IMR-90 (cell line): ENCODE measurements around the gene MTHFS. TPM values are rescaled to one million over a fixed set of nuclear protein-coding genes. Genes with fewer than 3 reads are reported as not detected.
A peak's percentile ranks its signal among the peaks of the same experiment; 100 is the strongest.

Source experiments
- ATAC-seq: fragments of 200-7000 bp; cut with Tn5 transposase; 2 replicates; pipeline ENCODE4 v1.9.1; 2020; ENCODE audit warnings: low read depth, mild to moderate bottlenecking, moderate library complexity
- BruUV-seq: library from RNA; stranded (reverse); fragments of 400-500 nt; replicated peaks from 2 replicates; lab custom pipeline; 2021; lab: Mats Ljungman, UMichigan
- CTCF ChIA-PET: fragments of 300-600 bp; formaldehyde crosslinking; extraction: SDS; loops from one replicate; lab custom pipeline; 2021; ENCODE audit warnings: antibody characterized with exemption; lab: Yijun Ruan, JAX
- POLR2A ChIA-PET: fragments of 300-600 bp; sonication (Branson Sonifier 250); formaldehyde crosslinking; loops from one replicate; lab custom pipeline; 2022; ENCODE audit warnings: antibody characterized with exemption; ENCODE audit not compliant: unreplicated experiment; lab: Charles Lee
- DNase-seq: peaks from one replicate; pipeline ENCODE4 v3.0.0; 2013
- H2AFZ ChIP-seq: replicated peaks from 2 replicates; pipeline ENCODE3; 2013; ENCODE audit warnings: low read length, mild to moderate bottlenecking; ENCODE audit not compliant: poor library complexity
- H2AK5ac ChIP-seq: 2 replicates; pipeline ENCODE4 v1.6.1; 2013; ENCODE audit warnings: low read depth, low read length, inconsistent platforms
- H2AK9ac ChIP-seq: replicated peaks from 2 replicates; pipeline ENCODE3; 2013; ENCODE audit warnings: mild to moderate bottlenecking, low read depth, low read length, moderate library complexity; ENCODE audit not compliant: poor library complexity
- H2BK120ac ChIP-seq: 2 replicates; pipeline ENCODE4 v1.6.1; 2013; ENCODE audit warnings: low read depth, low read length, inconsistent platforms
- H2BK15ac ChIP-seq: 3 replicates; pipeline ENCODE4 v1.6.1; 2013; ENCODE audit warnings: low read depth, low read length, inconsistent platforms
- H2BK20ac ChIP-seq: 2 replicates; pipeline ENCODE4 v1.6.1; 2013; ENCODE audit warnings: low read depth, mild to moderate bottlenecking, inconsistent platforms, low read length, moderate library complexity
- H2BK5ac ChIP-seq: 2 replicates; pipeline ENCODE4 v1.6.1; 2013; ENCODE audit warnings: mild to moderate bottlenecking, low read depth, low read length, inconsistent platforms; ENCODE audit not compliant: poor library complexity, severe bottlenecking
- H3K14ac ChIP-seq: replicated peaks from 2 replicates; pipeline ENCODE4 v1.6.1; 2013; ENCODE audit warnings: low read depth, low read length, inconsistent platforms
- H3K18ac ChIP-seq: 2 replicates; pipeline ENCODE4 v1.6.1; 2013; ENCODE audit warnings: low read depth, low read length, control low read depth
- H3K23ac ChIP-seq: 2 replicates; pipeline ENCODE4 v1.6.1; 2013; ENCODE audit warnings: low read depth, low read length, inconsistent platforms
- H3K27ac ChIP-seq: 2 replicates; pipeline ENCODE4 v1.5.1; 2013; ENCODE audit warnings: mild to moderate bottlenecking, control low read depth, low read length; ENCODE audit not compliant: insufficient read depth
- H3K27me3 ChIP-seq: 2 replicates; pipeline ENCODE4 v1.6.1; 2013; ENCODE audit warnings: low read length; ENCODE audit not compliant: control insufficient read depth, insufficient read depth
- H3K36me3 ChIP-seq: 2 replicates; pipeline ENCODE4 v1.6.1; 2013; ENCODE audit warnings: low read length, mixed read lengths; ENCODE audit not compliant: control insufficient read depth, insufficient read depth
- H3K4ac ChIP-seq: 2 replicates; pipeline ENCODE4 v1.6.1; 2013; ENCODE audit warnings: low read depth, low read length, inconsistent platforms
- H3K4me1 ChIP-seq: 2 replicates; pipeline ENCODE4 v1.6.1; 2013; ENCODE audit warnings: low read length, mixed read lengths; ENCODE audit not compliant: control insufficient read depth, insufficient read depth
- H3K4me2 ChIP-seq: 2 replicates; pipeline ENCODE4 v1.6.1; 2013; ENCODE audit warnings: low read depth, mild to moderate bottlenecking, control low read depth, low read length, moderate library complexity
- H3K4me3 ChIP-seq: 2 replicates; pipeline ENCODE4 v1.5.1; 2013; ENCODE audit warnings: low read depth, mild to moderate bottlenecking, control low read depth, low read length, moderate library complexity; ENCODE audit not compliant: insufficient read depth
- H3K56ac ChIP-seq: 2 replicates; pipeline ENCODE4 v1.6.1; 2013; ENCODE audit warnings: low read length, inconsistent platforms; ENCODE audit not compliant: insufficient read depth; ENCODE audit errors: extremely low read depth
- H3K79me1 ChIP-seq, 2 experiments: 2 replicates each; pipeline ENCODE4 v1.6.1; 2013; ENCODE audit warnings: low read length in 2 of 2, inconsistent platforms in 1 of 2, low read depth in 1 of 2
- H3K9ac ChIP-seq: 2 replicates; pipeline ENCODE4 v1.6.1; 2013; ENCODE audit warnings: low read depth, low read length, control low read depth
- H3K9me1 ChIP-seq: 2 replicates; pipeline ENCODE4 v1.6.1; 2013; ENCODE audit warnings: low read length, inconsistent platforms; ENCODE audit not compliant: insufficient read depth
- H3K9me3 ChIP-seq: 2 replicates; pipeline ENCODE4 v1.6.1; 2013; ENCODE audit warnings: low read length; ENCODE audit not compliant: control insufficient read depth, insufficient read depth
- H4K20me1 ChIP-seq: 2 replicates; pipeline ENCODE4 v1.6.1; 2013; ENCODE audit warnings: low read length, inconsistent platforms; ENCODE audit not compliant: insufficient read depth
- H4K5ac ChIP-seq: 2 replicates; pipeline ENCODE4 v1.6.1; 2013; ENCODE audit warnings: mild to moderate bottlenecking, low read depth, low read length, control low read depth
- H4K8ac ChIP-seq, 2 experiments: 2 replicates each; pipeline ENCODE4 v1.6.1; 2013; ENCODE audit warnings: low read depth in 2 of 2, low read length in 2 of 2, control low read depth in 1 of 2, inconsistent platforms in 1 of 2
- H4K91ac ChIP-seq: 2 replicates; pipeline ENCODE4 v1.6.1; 2013; ENCODE audit warnings: low read depth, low read length, inconsistent platforms; ENCODE audit not compliant: insufficient read depth
- CEBPB ChIP-seq: IDR thresholded peaks from 2 replicates; pipeline ENCODE4 v1.6.1; 2012; ENCODE audit warnings: low read depth, low read length, improper control_type of control experiment
- CTCF ChIP-seq: conservative IDR thresholded peaks from 2 replicates; pipeline ENCODE4 v1.5.1; 2012; ENCODE audit warnings: mild to moderate bottlenecking, low read depth, low read length, improper control_type of control experiment
- ELK1 ChIP-seq: fragments of 150-350 bp; IDR thresholded peaks from 2 replicates; pipeline ENCODE4 v1.6.1; 2016; ENCODE audit warnings: low read depth, mild to moderate bottlenecking, low read length, moderate library complexity, borderline replicate concordance
- FOS ChIP-seq: fragments of 150-350 bp; IDR thresholded peaks from 2 replicates; pipeline ENCODE4 v1.6.1; 2016; ENCODE audit warnings: low read depth, low read length
- MAFK ChIP-seq: IDR thresholded peaks from 2 replicates; pipeline ENCODE4 v1.6.1; 2012; ENCODE audit warnings: low read depth, low read length, improper control_type of control experiment
- MXI1 ChIP-seq: IDR thresholded peaks from 2 replicates; pipeline ENCODE4 v1.6.1; 2012; ENCODE audit warnings: low read depth, mild to moderate bottlenecking, low read length, moderate library complexity, borderline replicate concordance
- RAD21 ChIP-seq: IDR thresholded peaks from 2 replicates; pipeline ENCODE4 v1.6.1; 2012; ENCODE audit warnings: low read length, improper control_type of control experiment
- SMC3 ChIP-seq: fragments of 150-350 bp; IDR thresholded peaks from 2 replicates; pipeline ENCODE4 v1.6.1; 2016; ENCODE audit warnings: low read depth, mild to moderate bottlenecking, antibody characterized with exemption, low read length, moderate library complexity
- USF2 ChIP-seq: fragments of 150-350 bp; IDR thresholded peaks from 2 replicates; pipeline ENCODE4 v1.6.1; 2017; ENCODE audit warnings: mild to moderate bottlenecking, antibody characterized with exemption, low read length, low read depth
- WGBS, 2 experiments: methylation state at CpG; one replicate each; pipeline versions ENCODE4 v1.1.5 to v1.1.7; 2013; ENCODE audit warnings: missing lambda C conversion rate in 2 of 2; ENCODE audit not compliant: insufficient read length in 1 of 2; ENCODE audit errors: extremely low coverage in 2 of 2; 5-methylcytosine and 5-hydroxymethylcytosine counted together
- dilution Hi-C: fragments of 300-500 bp; cut with HindIII; formaldehyde crosslinking; loops from one replicate; pipeline ENCODE4 v1.14.3; 2018; ENCODE audit warnings: low sequenced_read_pairs; ENCODE audit not compliant: unreplicated experiment
- in situ Hi-C: fragments of 300-500 bp; cut with MboI; formaldehyde crosslinking; loops from 3 replicates; pipeline ENCODE4 v1.14.3; 2019; ENCODE audit warnings: low sequenced_read_pairs, inconsistent platforms, mixed read lengths
- intact Hi-C: fragments of 100-400 bp; cut with micrococcal nuclease; formaldehyde crosslinking; loops from 2 replicates; pipeline ENCODE4 v1.10.0; 2022
- polyA plus RNA-seq, 3 experiments: library from polyadenylated mRNA; depleted of rRNA; stranded (reverse); fragments of >200 nt; gene quantifications; 2 replicates each; pipeline ENCODE4 v1.2.3, GENCODE V29; 2012; ENCODE audit warnings: low replicate concordance in 1 of 3
- total RNA-seq: library from RNA; depleted of rRNA; stranded (reverse); fragments of >200 nt; gene quantifications from 2 replicates; pipeline ENCODE4 v1.2.3, GENCODE V29; 2012

Gene MTHFS
- total and polyA plus RNA-seq, 2 of the 4 experiments (the other 2 are of a cell fraction), result 5.5 to 6.3 TPM

GRCh38 chr15:79853492-79854328 lies 43.1 kb downstream of the MTHFS start:
- WGBS, 2 experiments, result 100% methylated on average over 2 of the region's 8 CpGs; no CpG with 5 or more reads in 1 of the 2 experiments
- H3K4me2 ChIP-seq, result no peak overlapping the region
- TF ChIP-seq MAFK (no peak), FOS (no peak), CTCF (peak; percentile 95), CEBPB (no peak), MXI1 (peak; percentile 93), SMC3 (peak; percentile 95), USF2 (0 out of 2 replicates have a peak, but pooled peaks have one; percentile 21), ELK1 (no peak), RAD21 (peak; percentile 90)

More at GRCh38 chr15:79853492-79854328, 43.1 kb downstream of the MTHFS start:
- POLR2A ChIA-PET, result no interaction called here
- H3K4me1 ChIP-seq, result no peaks in the 10 kb centered on the region
- intact Hi-C loops, result loop anchor here (1.0 to 5.0 kb wide), 5 partner anchors 140 to 513 kb away; no protein-coding TSS in a partner anchor
- no peak overlapping the region for H3K18ac ChIP-seq
- no peak overlapping the region for H3K14ac ChIP-seq
- DNase-seq (peak; percentile 93), ATAC-seq (peak; percentile 100)
- H3K4ac ChIP-seq, result no peak overlapping the region
- H2AFZ ChIP-seq, result peak overlapping the region; percentile 38
- no peak overlapping the region for H3K9ac ChIP-seq
- H2BK120ac ChIP-seq, result no peak overlapping the region
- H3K27me3 ChIP-seq, result no peaks in the 10 kb centered on the region
- H3K9me3 ChIP-seq, result no peaks in the 10 kb centered on the region
- H3K23ac ChIP-seq, result no peak overlapping the region
- H2BK15ac ChIP-seq, result no peak overlapping the region
- in situ Hi-C loops, result no loop called here
- H3K27ac ChIP-seq, result no peak overlapping the region
- no peak overlapping the region for H2BK20ac ChIP-seq
- CTCF ChIA-PET, result interaction anchor here (0.5 to 6.1 kb wide), 26 partner anchors 9 to 645 kb away, joined by 3 to 68 read pairs (median 4); no protein-coding TSS in a partner anchor
- BruUV-seq, result no TSS peak
- H3K36me3 ChIP-seq, result no peaks in the 10 kb centered on the region; the same call in 1 of the 2 replicates
- H3K4me3 ChIP-seq, result no peak overlapping the region
- H2BK5ac ChIP-seq, result no peak overlapping the region
- H4K8ac ChIP-seq, result peak overlapping the region in 1 of 2 experiments; percentile 18; a peak in 1 of 4 replicates
- H4K20me1 ChIP-seq, result no peaks in the 10 kb centered on the region
- no peak overlapping the region for H4K5ac ChIP-seq
- no peak overlapping the region for H2AK5ac ChIP-seq
- no peak overlapping the region for H3K56ac ChIP-seq
- no peak overlapping the region for H2AK9ac ChIP-seq
- dilution Hi-C loops, result no loop called here
- peaks cover 4% of the 10 kb centered on the region; the same call in 1 of the 2 replicates for H3K9me1 ChIP-seq
- no peak overlapping the region for H4K91ac ChIP-seq
- no peaks in the 10 kb centered on the region for H3K79me1 ChIP-seq
